GM18861 (cell line): ENCODE results near the gene TAF1.
"Not testable (repeated sequence)": the region's sequence is repeated elsewhere in the genome, so short reads cannot be mapped to it uniquely, and the experiment has no call there.

ENCODE experiments used
- ATAC-seq: cut with Tn5 transposase; IDR thresholded peaks from one replicate; pipeline ENCODE4 v1.9.1; 2021; ENCODE audit not compliant: unreplicated experiment

TAF1 gene

GRCh38 chrX:71365875-71366673 is at the start of gene TAF1:
TAF1 (plus strand) TSS chrX:71366357; CDS start chrX:71366375, 18 bp downstream.
- peak; percentile 88 for ATAC-seq

GRCh38 chrX:71316959-71317358 is 49.2 kb upstream of the TAF1 start:
- not testable (repeated sequence) for ATAC-seq

- no peak for ATAC-seq
These were observed 46.0 kb upstream of the TAF1 start for GRCh38 chrX:71320126-71320525.

- ATAC-seq: no peak
These were observed 44.4 kb upstream of the TAF1 start for GRCh38 chrX:71321731-71322130.

- ATAC-seq: not testable (repeated sequence)
These were observed 41.7 kb upstream of the TAF1 start for GRCh38 chrX:71324452-71324851.

GRCh38 chrX:71326394-71326793 is 39.8 kb upstream of the TAF1 start:
- no peak for ATAC-seq

GRCh38 chrX:71349151-71349665 is 16.9 kb upstream of the TAF1 start:
- not testable (repeated sequence) for ATAC-seq

GRCh38 chrX:71349867-71350266 is 16.3 kb upstream of the TAF1 start:
- not testable (repeated sequence) for ATAC-seq

GRCh38 chrX:71352439-71352838 is 13.7 kb upstream of the TAF1 start:
- ATAC-seq: not testable (repeated sequence)

- ATAC-seq: no peak
These were observed 1.9 kb upstream of the TAF1 start for GRCh38 chrX:71364221-71364620.

GRCh38 chrX:71365356-71365874 is 742 bp upstream of the TAF1 start:
- ATAC-seq: no peak

GRCh38 chrX:71366674-71367256 is 608 bp downstream of the TAF1 start:
- ATAC-seq: no peak

GRCh38 chrX:71367396-71367795 is 1.2 kb downstream of the TAF1 start:
- ATAC-seq: no peak

- no peak for ATAC-seq
These were observed 6.2 kb downstream of the TAF1 start for GRCh38 chrX:71372388-71372787.

- no peak for ATAC-seq
These were observed 12.6 kb downstream of the TAF1 start for GRCh38 chrX:71378732-71379131.

GRCh38 chrX:71391725-71392124 is 25.6 kb downstream of the TAF1 start:
- not testable (repeated sequence) for ATAC-seq

GRCh38 chrX:71393919-71394318 is 27.8 kb downstream of the TAF1 start:
- no peak for ATAC-seq

GRCh38 chrX:71396576-71396975 is 30.4 kb downstream of the TAF1 start:
- no peak for ATAC-seq

GRCh38 chrX:71400710-71401109 is 34.6 kb downstream of the TAF1 start:
- ATAC-seq: no peak

GRCh38 chrX:71416260-71416659 is 50.1 kb downstream of the TAF1 start:
- not testable (repeated sequence) for ATAC-seq

GRCh38 chrX:71420686-71421085 is 54.5 kb downstream of the TAF1 start:
- ATAC-seq: no peak

GRCh38 chrX:71432733-71433132 is 66.6 kb downstream of the TAF1 start:
- ATAC-seq: no peak
